Stomach (tissue), 4 donors: ENCODE results near the gene GTF3C4.

Source experiments
- CTCF ChIP-seq, 7 experiments: fragments of 450-650 bp in 4 of 7; fragments of 200-600 bp in 3 of 7; sonication (generic) in 3 of 7; IDR thresholded peaks; one replicate each; pipeline ENCODE4 v1.5.1; 2016 to 2019; ENCODE audit warnings: antibody characterized with exemption in 7 of 7, control low read depth in 2 of 7, mild to moderate bottlenecking in 1 of 7
- EP300 ChIP-seq: sonication (generic); formaldehyde crosslinking; IDR thresholded peaks from one replicate; pipeline ENCODE4 v1.6.1; 2017; ENCODE audit warnings: antibody characterized with exemption
- POLR2A ChIP-seq, 4 donors: fragments of 450-650 bp; IDR thresholded peaks; one replicate each; pipeline ENCODE4 v1.6.1; 2016; ENCODE audit warnings: antibody characterized with exemption in 4 of 4, control low read depth in 2 of 4, mild to moderate bottlenecking in 1 of 4, moderate library complexity in 1 of 4
- POLR2AphosphoS5 ChIP-seq, 3 donors: sonication (generic); formaldehyde crosslinking; IDR thresholded peaks; one replicate each; pipeline ENCODE4 v1.6.1; 2016; ENCODE audit warnings: antibody characterized with exemption in 3 of 3

- TF ChIP-seq CTCF (IDR thresholded peaks at IDR 0.05) = no peak
- TF ChIP-seq POLR2A (IDR thresholded peaks at IDR 0.05) = no peak
- no peak for TF ChIP-seq EP300
- no peak for TF ChIP-seq POLR2AphosphoS5 (IDR thresholded peaks at IDR 0.05)
Observed at GRCh38 chr9:132631280-132631679, 39.0 kb upstream of the GTF3C4 start.
